IMR-90 (cell line): ENCODE results near the gene CERK. TPM values are rescaled to one million over a fixed set of nuclear protein-coding genes. Genes with fewer than 3 reads are reported as not detected.

Experiments
- ATAC-seq: fragments of 200-7000 bp; cut with Tn5 transposase; 2 replicates; pipeline ENCODE4 v1.9.1; 2020; ENCODE audit warnings: low read depth, mild to moderate bottlenecking, moderate library complexity
- BruUV-seq: library from RNA; stranded (reverse); fragments of 400-500 nt; replicated peaks from 2 replicates; lab custom pipeline; 2021; lab: Mats Ljungman, UMichigan
- CTCF ChIA-PET: fragments of 300-600 bp; formaldehyde crosslinking; extraction: SDS; loops from one replicate; lab custom pipeline; 2021; ENCODE audit warnings: antibody characterized with exemption; lab: Yijun Ruan, JAX
- POLR2A ChIA-PET: fragments of 300-600 bp; sonication (Branson Sonifier 250); formaldehyde crosslinking; loops from one replicate; lab custom pipeline; 2022; ENCODE audit warnings: antibody characterized with exemption; ENCODE audit not compliant: unreplicated experiment; lab: Charles Lee
- DNase-seq: peaks from one replicate; pipeline ENCODE4 v3.0.0; 2013
- H2AFZ ChIP-seq: replicated peaks from 2 replicates; pipeline ENCODE3; 2013; ENCODE audit warnings: low read length, mild to moderate bottlenecking; ENCODE audit not compliant: poor library complexity
- H2AK5ac ChIP-seq: 2 replicates; pipeline ENCODE4 v1.6.1; 2013; ENCODE audit warnings: low read depth, low read length, inconsistent platforms
- H2AK9ac ChIP-seq: replicated peaks from 2 replicates; pipeline ENCODE3; 2013; ENCODE audit warnings: mild to moderate bottlenecking, low read depth, low read length, moderate library complexity; ENCODE audit not compliant: poor library complexity
- H2BK120ac ChIP-seq: 2 replicates; pipeline ENCODE4 v1.6.1; 2013; ENCODE audit warnings: low read depth, low read length, inconsistent platforms
- H2BK15ac ChIP-seq: 3 replicates; pipeline ENCODE4 v1.6.1; 2013; ENCODE audit warnings: low read depth, low read length, inconsistent platforms
- H2BK20ac ChIP-seq: 2 replicates; pipeline ENCODE4 v1.6.1; 2013; ENCODE audit warnings: low read depth, mild to moderate bottlenecking, inconsistent platforms, low read length, moderate library complexity
- H2BK5ac ChIP-seq: 2 replicates; pipeline ENCODE4 v1.6.1; 2013; ENCODE audit warnings: mild to moderate bottlenecking, low read depth, low read length, inconsistent platforms; ENCODE audit not compliant: poor library complexity, severe bottlenecking
- H3K14ac ChIP-seq: replicated peaks from 2 replicates; pipeline ENCODE4 v1.6.1; 2013; ENCODE audit warnings: low read depth, low read length, inconsistent platforms
- H3K18ac ChIP-seq: 2 replicates; pipeline ENCODE4 v1.6.1; 2013; ENCODE audit warnings: low read depth, low read length, control low read depth
- H3K23ac ChIP-seq: 2 replicates; pipeline ENCODE4 v1.6.1; 2013; ENCODE audit warnings: low read depth, low read length, inconsistent platforms
- H3K27ac ChIP-seq: 2 replicates; pipeline ENCODE4 v1.5.1; 2013; ENCODE audit warnings: mild to moderate bottlenecking, control low read depth, low read length; ENCODE audit not compliant: insufficient read depth
- H3K27me3 ChIP-seq: 2 replicates; pipeline ENCODE4 v1.6.1; 2013; ENCODE audit warnings: low read length; ENCODE audit not compliant: control insufficient read depth, insufficient read depth
- H3K36me3 ChIP-seq: 2 replicates; pipeline ENCODE4 v1.6.1; 2013; ENCODE audit warnings: low read length, mixed read lengths; ENCODE audit not compliant: control insufficient read depth, insufficient read depth
- H3K4ac ChIP-seq: 2 replicates; pipeline ENCODE4 v1.6.1; 2013; ENCODE audit warnings: low read depth, low read length, inconsistent platforms
- H3K4me1 ChIP-seq: 2 replicates; pipeline ENCODE4 v1.6.1; 2013; ENCODE audit warnings: low read length, mixed read lengths; ENCODE audit not compliant: control insufficient read depth, insufficient read depth
- H3K4me2 ChIP-seq: 2 replicates; pipeline ENCODE4 v1.6.1; 2013; ENCODE audit warnings: low read depth, mild to moderate bottlenecking, control low read depth, low read length, moderate library complexity
- H3K4me3 ChIP-seq: 2 replicates; pipeline ENCODE4 v1.5.1; 2013; ENCODE audit warnings: low read depth, mild to moderate bottlenecking, control low read depth, low read length, moderate library complexity; ENCODE audit not compliant: insufficient read depth
- H3K56ac ChIP-seq: 2 replicates; pipeline ENCODE4 v1.6.1; 2013; ENCODE audit warnings: low read length, inconsistent platforms; ENCODE audit not compliant: insufficient read depth; ENCODE audit errors: extremely low read depth
- H3K79me1 ChIP-seq, 2 experiments: 2 replicates each; pipeline ENCODE4 v1.6.1; 2013; ENCODE audit warnings: low read length in 2 of 2, inconsistent platforms in 1 of 2, low read depth in 1 of 2
- H3K9ac ChIP-seq: 2 replicates; pipeline ENCODE4 v1.6.1; 2013; ENCODE audit warnings: low read depth, low read length, control low read depth
- H3K9me1 ChIP-seq: 2 replicates; pipeline ENCODE4 v1.6.1; 2013; ENCODE audit warnings: low read length, inconsistent platforms; ENCODE audit not compliant: insufficient read depth
- H3K9me3 ChIP-seq: 2 replicates; pipeline ENCODE4 v1.6.1; 2013; ENCODE audit warnings: low read length; ENCODE audit not compliant: control insufficient read depth, insufficient read depth
- H4K20me1 ChIP-seq: 2 replicates; pipeline ENCODE4 v1.6.1; 2013; ENCODE audit warnings: low read length, inconsistent platforms; ENCODE audit not compliant: insufficient read depth
- H4K5ac ChIP-seq: 2 replicates; pipeline ENCODE4 v1.6.1; 2013; ENCODE audit warnings: mild to moderate bottlenecking, low read depth, low read length, control low read depth
- H4K8ac ChIP-seq, 2 experiments: 2 replicates each; pipeline ENCODE4 v1.6.1; 2013; ENCODE audit warnings: low read depth in 2 of 2, low read length in 2 of 2, control low read depth in 1 of 2, inconsistent platforms in 1 of 2
- H4K91ac ChIP-seq: 2 replicates; pipeline ENCODE4 v1.6.1; 2013; ENCODE audit warnings: low read depth, low read length, inconsistent platforms; ENCODE audit not compliant: insufficient read depth
- BHLHE40 ChIP-seq: fragments of 150-350 bp; IDR thresholded peaks from 2 replicates; pipeline ENCODE4 v1.6.1; 2016; ENCODE audit warnings: mild to moderate bottlenecking, low read depth, low read length
- CEBPB ChIP-seq: IDR thresholded peaks from 2 replicates; pipeline ENCODE4 v1.6.1; 2012; ENCODE audit warnings: low read depth, low read length, improper control_type of control experiment
- CTCF ChIP-seq: conservative IDR thresholded peaks from 2 replicates; pipeline ENCODE4 v1.5.1; 2012; ENCODE audit warnings: mild to moderate bottlenecking, low read depth, low read length, improper control_type of control experiment
- ELK1 ChIP-seq: fragments of 150-350 bp; IDR thresholded peaks from 2 replicates; pipeline ENCODE4 v1.6.1; 2016; ENCODE audit warnings: low read depth, mild to moderate bottlenecking, low read length, moderate library complexity, borderline replicate concordance
- FOS ChIP-seq: fragments of 150-350 bp; IDR thresholded peaks from 2 replicates; pipeline ENCODE4 v1.6.1; 2016; ENCODE audit warnings: low read depth, low read length
- MAFK ChIP-seq: IDR thresholded peaks from 2 replicates; pipeline ENCODE4 v1.6.1; 2012; ENCODE audit warnings: low read depth, low read length, improper control_type of control experiment
- MAZ ChIP-seq: IDR thresholded peaks from 2 replicates; pipeline ENCODE4 v1.6.1; 2012; ENCODE audit warnings: low read depth, mild to moderate bottlenecking, low read length, improper control_type of control experiment, moderate library complexity, borderline replicate concordance
- MXI1 ChIP-seq: IDR thresholded peaks from 2 replicates; pipeline ENCODE4 v1.6.1; 2012; ENCODE audit warnings: low read depth, mild to moderate bottlenecking, low read length, moderate library complexity, borderline replicate concordance
- RCOR1 ChIP-seq: IDR thresholded peaks from 2 replicates; pipeline ENCODE4 v1.6.1; 2012; ENCODE audit warnings: mild to moderate bottlenecking, low read length, improper control_type of control experiment; ENCODE audit not compliant: insufficient replicate concordance
- RFX5 ChIP-seq: IDR thresholded peaks from 2 replicates; pipeline ENCODE4 v1.8.0; 2012; ENCODE audit warnings: low read depth, mild to moderate bottlenecking, low read length, moderate library complexity
- SMC3 ChIP-seq: fragments of 150-350 bp; IDR thresholded peaks from 2 replicates; pipeline ENCODE4 v1.6.1; 2016; ENCODE audit warnings: low read depth, mild to moderate bottlenecking, antibody characterized with exemption, low read length, moderate library complexity
- WGBS, 2 experiments: methylation state at CpG; one replicate each; pipeline versions ENCODE4 v1.1.5 to v1.1.7; 2013; ENCODE audit warnings: missing lambda C conversion rate in 2 of 2; ENCODE audit not compliant: insufficient read length in 1 of 2; ENCODE audit errors: extremely low coverage in 2 of 2; 5-methylcytosine and 5-hydroxymethylcytosine counted together
- dilution Hi-C: fragments of 300-500 bp; cut with HindIII; formaldehyde crosslinking; loops from one replicate; pipeline ENCODE4 v1.14.3; 2018; ENCODE audit warnings: low sequenced_read_pairs; ENCODE audit not compliant: unreplicated experiment
- in situ Hi-C: fragments of 300-500 bp; cut with MboI; formaldehyde crosslinking; loops from 3 replicates; pipeline ENCODE4 v1.14.3; 2019; ENCODE audit warnings: low sequenced_read_pairs, inconsistent platforms, mixed read lengths
- intact Hi-C: fragments of 100-400 bp; cut with micrococcal nuclease; formaldehyde crosslinking; loops from 2 replicates; pipeline ENCODE4 v1.10.0; 2022
- polyA plus RNA-seq, 3 experiments: library from polyadenylated mRNA; depleted of rRNA; stranded (reverse); fragments of >200 nt; gene quantifications; 2 replicates each; pipeline ENCODE4 v1.2.3, GENCODE V29; 2012; ENCODE audit warnings: low replicate concordance in 1 of 3
- total RNA-seq: library from RNA; depleted of rRNA; stranded (reverse); fragments of >200 nt; gene quantifications from 2 replicates; pipeline ENCODE4 v1.2.3, GENCODE V29; 2012

Gene CERK
- total and polyA plus RNA-seq, 2 of the 4 experiments (the other 2 are of a cell fraction) = 25.3 to 38.7 TPM

GRCh38 chr22:46636221-46637002 is 101.6 kb downstream of the CERK start:
- H3K4me1 ChIP-seq = peaks cover 8% of the 10 kb centered on the region
- no peak for DNase-seq
- H3K4me2 ChIP-seq = no peak overlapping the region
- no peak overlapping the region for H2BK20ac ChIP-seq
- WGBS, 2 experiments = 84% methylated on average over 21 of the region's 29 CpGs; no CpG with 5 or more reads in 1 of the 2 experiments
- H3K18ac ChIP-seq = no peak overlapping the region
- no peak overlapping the region for H3K9ac ChIP-seq
- dilution Hi-C loops = no loop called here
- H3K9me3 ChIP-seq = no peaks in the 10 kb centered on the region
- no peak overlapping the region for H3K4me3 ChIP-seq
- no peak for ATAC-seq
- H3K14ac ChIP-seq = no peak overlapping the region
- H3K79me1 ChIP-seq = no peaks in the 10 kb centered on the region
- H3K9me1 ChIP-seq = no peaks in the 10 kb centered on the region
- H2BK15ac ChIP-seq = no peak overlapping the region
- no peak overlapping the region for H2AK9ac ChIP-seq
- H3K4ac ChIP-seq = no peak overlapping the region
- H2BK5ac ChIP-seq = no peak overlapping the region
- H3K23ac ChIP-seq = no peak overlapping the region
- no peak overlapping the region for H3K27ac ChIP-seq
- POLR2A ChIA-PET = no interaction called here
- intact Hi-C loops = no loop called here
- no peak overlapping the region for H3K56ac ChIP-seq
- H4K91ac ChIP-seq = no peak overlapping the region
- TF ChIP-seq BHLHE40 (no peak), CEBPB (no peak), MAFK (no peak), RCOR1 (no peak), ELK1 (no peak), RFX5 (no peak), FOS (no peak), MAZ (no peak), MXI1 (no peak), CTCF (no peak), SMC3 (no peak)
- no peak overlapping the region for H4K5ac ChIP-seq
- peaks cover 5% of the 10 kb centered on the region; the same call in 1 of the 2 replicates for H4K20me1 ChIP-seq
- no peaks in the 10 kb centered on the region for H3K27me3 ChIP-seq
- no peak overlapping the region for H2AFZ ChIP-seq
- CTCF ChIA-PET = no interaction called here
- BruUV-seq = no TSS peak
- in situ Hi-C loops = no loop called here
- H2BK120ac ChIP-seq = no peak overlapping the region
- no peaks in the 10 kb centered on the region; the same call in 1 of the 2 replicates for H3K36me3 ChIP-seq
- no peak overlapping the region for H2AK5ac ChIP-seq
- no peak overlapping the region for H4K8ac ChIP-seq
